Myocyte (in vitro differentiated cells): ENCODE results near the gene BCL7A. TPM values are rescaled to one million over a fixed set of nuclear protein-coding genes. Genes with fewer than 3 reads are reported as not detected.
"Not testable (repeated sequence)": the region's sequence is repeated elsewhere in the genome, so short reads cannot be mapped to it uniquely, and the experiment has no call there.

ENCODE experiments used
- DNase-seq: peaks from one replicate; pipeline ENCODE4 v3.0.0-alpha.2; 2012; ENCODE audit warnings: low read depth
- total RNA-seq: library from RNA; depleted of rRNA; stranded (reverse); fragments of >200 nt; gene quantifications from 2 replicates; pipeline ENCODE4 v1.2.3, GENCODE V29; 2014

Gene BCL7A
- total RNA-seq, 1 donor from 2014 or later = 14.0 TPM

DNA sequence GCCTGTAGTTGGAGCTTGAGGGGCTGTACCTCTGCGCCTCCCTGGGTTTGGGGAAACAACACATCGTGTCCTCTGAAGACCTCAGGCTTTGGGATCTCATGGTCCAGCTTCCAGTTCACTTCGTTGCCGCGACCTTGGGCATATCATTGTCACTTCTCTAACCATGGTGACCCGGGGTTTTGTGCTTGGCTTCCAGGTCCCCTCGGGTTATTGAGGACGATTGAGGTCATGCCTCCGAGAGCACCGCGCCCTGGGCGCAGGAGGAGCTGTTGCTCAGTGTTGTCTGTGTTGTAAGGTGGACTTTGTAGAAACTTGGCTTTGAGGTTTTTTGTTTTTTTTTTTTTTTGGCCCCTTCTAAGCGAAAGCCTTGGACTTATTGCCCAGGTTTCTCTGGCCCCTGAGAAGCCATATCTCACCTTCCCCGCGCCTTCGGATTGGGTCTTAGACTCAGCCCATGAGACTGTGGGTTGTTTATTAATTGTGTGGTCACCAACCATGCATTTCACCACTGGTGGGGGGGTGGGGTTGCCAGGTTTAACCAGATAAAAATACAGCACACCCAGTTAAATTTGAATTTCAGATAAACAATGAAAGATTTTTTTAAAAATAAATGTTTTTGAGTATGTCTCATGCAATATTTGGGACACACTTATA, 2.6 kb downstream of the BCL7A start:
- DNase-seq = peak; percentile 65

DNA sequence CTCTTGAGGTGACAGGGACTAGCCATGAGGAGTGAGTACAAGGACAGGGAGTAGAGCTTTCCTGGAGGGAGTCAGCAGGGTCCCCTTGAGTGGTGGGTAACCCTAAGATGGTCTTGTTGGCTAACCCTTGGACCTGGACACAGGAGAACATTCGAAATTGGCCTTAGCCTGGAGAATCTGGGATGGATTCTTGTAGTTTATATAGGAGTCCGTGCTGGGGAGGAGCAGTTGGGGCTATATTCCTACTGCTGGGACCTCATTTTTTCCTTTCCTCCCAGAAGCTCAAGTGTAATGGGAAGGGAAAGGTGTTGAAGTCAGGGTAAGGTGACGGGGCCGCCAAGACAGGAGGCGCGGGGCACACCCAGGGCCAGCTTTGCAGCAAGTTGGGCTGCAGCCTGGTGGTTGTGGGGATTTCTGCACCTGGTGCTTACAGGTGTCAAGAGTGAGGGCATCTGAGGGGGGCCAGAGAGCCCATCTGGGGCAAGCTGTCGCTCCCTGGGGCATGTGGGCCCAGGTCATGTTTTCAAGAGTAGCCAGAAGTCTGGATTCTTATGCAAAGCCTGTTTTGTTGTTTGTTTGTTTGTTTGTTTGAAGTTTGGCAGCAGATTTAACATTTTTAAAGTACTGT, 5.1 kb downstream of the BCL7A start:
- no peak for DNase-seq

DNA sequence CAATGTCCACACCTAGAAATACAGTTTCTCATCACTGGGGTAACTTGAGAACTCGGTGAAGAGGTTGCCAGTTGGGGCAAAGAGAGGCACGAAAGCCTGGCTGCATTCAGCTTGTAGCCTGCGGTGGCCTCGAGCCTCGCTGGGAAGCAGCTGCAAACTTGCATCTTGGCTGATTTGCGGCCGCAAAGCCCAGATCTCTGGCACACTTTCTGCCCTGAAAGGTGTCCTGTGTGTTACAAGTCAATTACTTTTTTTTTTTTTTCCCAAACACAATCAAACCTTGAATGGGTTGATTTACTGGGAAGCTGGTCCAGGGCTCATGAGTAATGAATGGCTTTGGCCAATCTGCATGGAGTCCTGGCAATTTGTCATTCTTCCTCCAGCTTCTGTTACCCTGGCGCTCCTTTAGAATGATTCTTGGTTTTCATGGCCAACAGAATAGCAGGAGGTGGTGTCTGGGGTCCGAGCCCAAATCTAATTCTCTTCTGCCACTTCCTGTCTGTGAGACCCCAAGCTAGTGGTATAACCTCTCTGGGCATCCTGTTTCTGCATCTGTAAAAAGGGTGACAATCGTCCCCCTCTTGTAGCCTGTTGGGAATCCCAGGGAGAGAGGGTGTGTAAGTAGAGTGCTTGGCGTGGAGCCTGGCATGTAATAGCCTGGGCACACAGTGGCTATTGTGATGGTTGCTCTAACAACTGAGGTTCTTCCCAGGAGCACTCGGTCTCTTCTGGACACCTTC, 6.7 kb downstream of the BCL7A start:
- DNase-seq = peak; percentile 79

DNA sequence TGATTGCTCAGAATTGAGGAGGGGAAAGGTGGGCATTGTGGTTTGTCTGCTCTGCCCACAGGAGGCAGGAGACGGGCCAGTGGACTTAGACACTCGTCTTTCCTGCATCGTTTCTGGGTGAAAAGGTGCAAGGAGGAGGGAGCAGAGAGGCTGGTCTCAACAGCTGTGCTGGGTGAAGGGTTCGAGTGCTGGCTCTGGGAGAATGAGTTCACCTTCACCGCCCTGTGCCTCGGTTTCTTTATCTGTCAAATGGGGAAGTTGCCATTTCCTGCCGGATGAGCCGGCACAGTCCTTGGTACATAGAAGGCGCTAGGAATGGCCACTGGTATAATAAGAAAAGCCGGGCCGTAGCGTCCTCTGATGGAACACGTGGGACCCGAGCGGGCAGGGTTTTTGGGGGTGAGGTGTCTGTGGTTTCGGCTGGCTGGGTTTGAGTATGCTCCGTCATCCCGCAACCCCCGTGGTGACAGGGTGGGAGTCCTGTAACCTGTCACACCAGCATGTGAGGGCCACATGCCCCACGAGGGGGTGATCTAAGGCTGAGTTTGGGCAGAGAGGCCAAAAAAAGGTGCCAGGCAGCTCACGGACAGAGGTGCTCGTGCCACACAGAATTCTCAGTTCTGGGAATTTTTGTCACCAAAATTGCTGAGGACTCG, 7.3 kb downstream of the BCL7A start:
- no peak for DNase-seq

DNA sequence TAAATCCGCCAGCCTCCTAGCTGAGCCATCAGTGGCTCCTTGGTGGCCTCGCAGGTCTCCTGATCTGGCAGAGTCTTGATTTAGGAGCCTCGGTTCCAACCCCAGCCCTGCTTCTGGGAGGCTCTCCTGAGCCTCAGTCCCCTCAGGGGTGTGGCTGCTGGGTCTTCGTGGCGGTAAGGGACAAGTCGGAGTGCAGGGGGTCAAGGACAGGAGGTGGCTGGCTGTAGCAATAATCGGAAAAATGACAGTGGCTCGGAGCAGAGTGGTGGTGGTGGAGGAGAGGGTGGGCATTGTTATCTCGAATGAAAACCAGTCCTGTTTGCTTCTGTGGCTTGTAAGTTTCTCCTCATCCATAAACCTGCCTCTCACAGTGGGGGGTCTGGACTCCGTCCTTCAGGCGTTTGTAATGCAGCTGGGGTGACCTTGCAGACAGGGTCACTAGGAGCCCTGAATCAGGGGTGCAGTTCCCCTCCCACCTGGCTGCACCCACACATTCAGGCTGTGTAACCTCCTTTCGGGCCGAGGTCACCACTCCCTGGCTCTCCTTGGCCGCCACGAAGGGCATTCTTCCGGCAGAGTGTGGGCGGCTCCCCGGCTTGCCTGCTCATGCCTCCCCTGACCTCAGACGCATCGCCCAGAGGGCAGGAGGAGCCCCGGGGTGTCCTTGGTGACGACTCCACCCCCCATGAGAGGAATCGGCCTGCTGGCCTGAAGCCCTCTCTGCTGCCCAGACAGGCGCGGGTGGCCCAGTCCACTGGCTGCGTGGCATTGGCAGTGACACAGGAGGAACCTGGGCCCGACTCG, 8.1 kb downstream of the BCL7A start:
- DNase-seq = peak; percentile 34

DNA sequence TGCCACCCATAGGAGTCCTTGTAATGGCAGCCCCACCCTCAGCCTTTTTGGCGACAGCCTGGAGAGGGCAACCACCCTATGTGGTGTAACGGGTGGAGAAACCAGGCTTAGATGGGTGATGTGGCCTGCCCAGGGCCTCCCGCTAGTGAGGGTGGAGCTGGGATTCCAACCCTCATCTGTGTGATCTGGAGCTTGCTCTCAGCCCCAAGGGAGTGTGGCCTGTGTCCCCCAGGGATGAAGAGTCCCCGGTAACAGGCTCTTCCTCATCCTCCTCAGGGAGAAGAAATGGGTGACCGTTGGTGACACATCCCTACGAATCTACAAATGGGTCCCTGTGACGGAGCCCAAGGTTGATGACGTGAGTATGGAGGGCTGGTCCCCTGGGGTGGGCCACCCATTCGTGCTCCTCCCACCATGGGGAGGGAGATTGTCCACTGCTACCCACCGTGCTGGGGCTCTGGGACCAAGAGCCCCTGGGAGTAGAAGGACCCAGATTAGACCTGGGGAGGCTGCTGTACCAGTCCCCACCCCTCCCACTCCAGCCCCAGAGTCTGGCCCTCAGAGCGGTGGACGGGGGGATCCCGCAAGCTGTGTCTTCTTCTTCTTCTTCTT, 8.8 kb downstream of the BCL7A start:
- no peak for DNase-seq

DNA sequence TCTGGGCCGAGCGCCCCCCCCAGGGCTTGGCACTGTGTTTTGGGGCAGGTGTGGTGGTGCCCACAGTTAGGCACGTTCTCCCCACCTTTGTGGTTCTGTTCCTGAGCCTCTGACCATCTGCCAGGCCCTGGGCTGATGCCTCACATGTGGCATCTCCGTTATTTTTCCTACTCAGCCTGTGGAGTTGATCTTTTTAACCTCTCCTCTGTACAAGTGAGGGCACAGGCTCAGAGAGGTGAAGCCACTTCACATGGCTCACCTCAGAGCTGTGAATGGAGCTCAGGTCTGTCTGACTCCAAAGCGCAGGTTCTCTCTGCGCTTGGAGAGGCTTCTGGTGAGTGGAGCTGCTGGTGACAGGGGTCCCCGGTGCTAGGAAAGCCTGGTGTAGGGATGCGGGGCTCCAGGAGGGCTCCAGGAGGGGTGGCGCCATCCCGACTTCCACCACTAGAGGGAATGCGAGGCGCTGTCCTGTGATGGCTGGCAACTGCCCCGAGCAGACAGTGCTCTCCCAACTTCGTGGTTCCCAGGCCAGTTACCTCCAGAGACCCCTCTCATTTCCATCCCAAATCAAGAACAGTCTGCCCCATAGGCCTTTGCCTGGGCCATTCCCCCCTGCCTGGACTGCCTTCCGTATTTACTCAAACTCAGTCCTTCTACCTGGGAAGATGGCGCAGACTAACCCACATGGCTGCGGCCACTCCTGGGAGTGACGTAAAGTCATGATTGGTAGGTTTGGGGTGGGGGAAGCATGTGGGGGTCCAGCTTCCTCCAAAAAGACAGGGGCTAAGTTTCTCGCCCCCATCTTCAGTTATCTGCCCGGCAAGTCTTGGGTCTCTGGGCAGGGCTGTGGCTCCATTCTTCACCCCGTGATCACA, 9.9 kb downstream of the BCL7A start:
- DNase-seq = peak; percentile 20

DNA sequence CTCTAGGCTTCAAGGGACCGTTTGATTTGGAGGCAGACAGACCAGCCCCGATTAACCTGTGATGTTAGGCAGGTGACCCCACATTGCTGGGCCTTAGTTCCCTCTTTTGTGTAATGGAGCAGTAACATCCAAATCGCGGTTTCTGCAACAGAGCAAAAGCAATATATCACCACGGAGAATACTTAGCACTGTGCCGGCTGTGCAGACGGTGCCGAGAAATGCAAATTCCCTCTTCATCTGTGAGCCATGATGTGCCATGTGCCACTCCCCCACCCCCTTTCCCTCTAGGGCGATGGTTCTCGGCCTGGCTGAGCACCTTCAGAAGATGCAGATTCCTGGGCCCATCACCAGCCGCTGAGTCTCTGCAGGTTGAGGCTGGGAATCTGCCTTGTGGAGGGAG, 10.9 kb downstream of the BCL7A start:
- no peak for DNase-seq

DNA sequence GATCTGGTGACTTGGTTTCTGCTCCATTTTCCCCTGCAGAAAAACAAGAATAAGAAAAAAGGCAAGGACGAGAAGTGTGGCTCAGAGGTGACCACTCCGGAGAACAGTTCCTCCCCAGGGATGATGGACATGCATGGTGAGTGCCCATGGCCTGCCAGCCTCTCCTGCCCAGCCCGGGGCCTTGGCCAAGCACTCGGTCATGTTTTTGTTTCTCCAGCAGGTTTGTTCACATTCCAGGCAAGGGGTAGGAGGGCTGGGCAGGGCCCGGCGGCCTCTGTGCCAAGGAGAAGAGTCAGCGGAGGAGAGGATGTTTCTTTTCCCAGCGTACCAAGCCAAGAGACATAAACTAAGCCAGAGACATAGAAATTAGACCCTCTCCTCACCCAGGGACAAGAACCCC, 13.6 kb downstream of the BCL7A start:
- no peak for DNase-seq

DNA sequence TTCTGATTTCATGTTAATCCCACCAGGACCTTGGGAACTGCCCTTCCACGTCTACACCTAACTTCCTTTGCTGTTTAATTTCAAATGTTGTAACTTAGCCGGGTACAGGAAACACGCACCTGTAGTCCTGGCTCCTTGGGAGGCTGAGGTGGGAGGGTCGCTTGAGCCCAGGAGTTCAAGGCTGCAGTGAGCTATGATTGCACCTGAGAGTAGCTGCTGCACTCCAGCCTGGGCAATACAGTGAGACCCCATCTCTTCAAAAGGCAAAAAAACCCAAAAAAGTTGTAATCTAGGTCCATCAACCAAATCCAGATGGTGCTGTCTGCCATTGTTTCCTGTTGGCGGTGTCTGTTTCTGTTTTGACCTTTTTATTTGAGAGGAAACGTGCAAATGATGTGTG, 14.5 kb downstream of the BCL7A start:
- no peak for DNase-seq

DNA sequence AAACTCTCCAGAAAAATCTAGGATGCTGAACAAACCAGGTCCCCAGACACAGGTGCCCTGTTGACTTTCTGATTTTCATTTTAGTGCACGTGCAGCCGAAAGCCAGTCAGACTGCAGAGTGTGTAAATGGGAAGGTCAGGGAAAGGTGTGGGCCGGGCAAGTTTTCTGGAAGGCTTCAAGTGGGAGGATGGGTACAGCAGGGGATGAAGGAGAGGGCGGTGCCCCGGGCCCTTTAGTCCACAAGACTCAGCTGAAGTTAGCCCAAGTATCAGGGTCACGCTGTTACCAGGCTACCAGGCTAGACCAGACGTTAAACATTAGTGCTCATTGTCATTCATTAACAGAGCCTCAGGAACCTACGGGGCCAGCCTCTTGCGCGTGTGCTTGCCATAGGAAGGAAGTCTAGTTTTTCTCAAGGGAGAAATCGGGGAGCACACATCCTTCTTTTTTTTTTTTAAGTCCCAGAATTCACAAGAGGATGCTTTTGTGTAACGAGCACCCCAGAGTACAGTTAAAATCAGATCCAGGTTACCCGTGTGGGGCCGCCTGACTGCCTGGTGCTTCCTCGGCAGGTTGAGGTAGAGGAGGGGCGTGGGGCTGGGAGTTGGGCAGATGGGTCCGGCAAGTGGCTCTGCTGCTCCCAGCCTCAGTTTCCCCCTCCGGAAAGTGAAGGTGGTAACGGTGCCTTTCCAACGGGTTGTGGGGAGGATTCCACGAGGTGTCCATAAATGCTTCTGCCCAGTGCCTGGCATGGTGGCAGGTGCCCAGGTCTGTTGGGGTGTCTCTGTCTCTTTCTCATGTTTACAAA, 19.1 kb downstream of the BCL7A start:
- no peak for DNase-seq

DNA sequence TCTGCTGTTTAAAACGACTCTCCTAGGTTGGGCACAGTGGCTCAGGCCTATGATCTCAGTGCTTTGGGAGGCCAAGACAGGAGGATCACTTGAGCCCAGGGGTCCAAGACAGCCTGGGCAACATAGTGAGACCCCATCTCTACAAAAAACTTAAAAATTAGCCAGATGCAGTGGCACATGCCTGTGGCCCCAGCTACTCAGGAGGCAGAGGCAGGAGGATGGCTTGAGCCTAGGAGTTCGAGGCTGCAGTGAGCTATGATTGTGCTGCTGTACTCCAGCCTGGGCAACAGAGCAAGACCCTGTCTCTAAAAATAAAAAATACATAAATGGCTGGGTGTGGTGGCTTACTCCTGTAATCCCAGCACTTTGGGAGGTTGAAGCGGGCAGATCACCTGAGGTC, 19.8 kb downstream of the BCL7A start:
- DNase-seq = not testable (repeated sequence)

DNA sequence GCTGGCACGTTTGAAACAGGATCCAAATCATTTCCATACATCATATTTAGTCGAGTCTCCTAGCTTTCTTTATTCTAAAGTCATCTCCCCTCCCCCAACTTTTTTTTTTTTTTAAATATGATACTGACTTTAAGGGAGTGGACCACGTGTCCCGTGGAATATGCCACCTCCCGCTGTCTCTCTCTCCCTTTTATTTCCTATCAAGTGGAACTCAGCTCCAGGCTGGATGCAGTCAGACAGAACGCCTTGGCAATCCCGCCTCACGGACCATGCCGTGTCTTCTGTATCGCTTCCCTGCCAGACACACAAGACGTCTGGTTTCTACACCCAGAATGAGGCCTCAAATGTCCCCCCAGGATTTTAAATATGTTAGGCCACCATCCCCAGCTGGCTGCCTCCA, 21.2 kb downstream of the BCL7A start:
- DNase-seq = no peak

DNA sequence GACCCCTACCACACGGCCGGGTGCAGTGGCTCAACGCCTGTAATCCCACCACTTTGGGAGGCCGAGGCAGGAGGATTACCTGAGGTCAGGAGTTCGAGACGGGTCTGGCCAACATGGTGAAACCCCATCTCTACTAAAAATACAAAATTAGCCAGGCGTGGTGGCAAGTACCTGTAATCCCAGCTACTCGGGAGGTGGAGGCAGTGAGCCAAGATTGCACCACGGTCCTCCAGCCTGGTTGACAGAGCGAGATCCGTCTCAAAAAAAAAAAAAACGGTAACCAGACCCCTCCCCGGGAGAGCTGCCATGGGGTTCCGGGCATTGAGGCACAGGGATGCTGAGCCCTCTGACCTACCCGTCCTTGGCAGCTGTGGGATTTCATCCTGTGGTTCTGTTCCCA, 21.8 kb downstream of the BCL7A start:
- DNase-seq = no peak

DNA sequence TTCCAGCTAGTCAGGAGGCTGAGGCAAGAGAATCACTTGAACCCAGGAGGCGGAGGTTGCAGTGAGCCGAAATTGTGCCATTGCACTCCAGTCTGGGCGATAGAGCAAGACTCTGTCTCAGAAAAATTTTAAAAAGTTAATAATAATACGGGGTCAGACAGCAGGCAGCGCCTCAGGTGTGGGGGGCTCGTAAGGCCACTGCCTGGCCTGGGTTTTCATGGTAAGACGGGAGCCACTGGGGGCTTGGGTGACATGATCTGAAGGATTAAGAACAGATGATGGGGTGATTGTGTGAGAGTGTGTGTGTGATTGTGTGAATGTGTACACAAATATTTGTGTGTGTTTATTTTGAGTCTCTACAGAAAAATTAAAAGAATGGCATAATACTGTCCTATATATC, 23.6 kb downstream of the BCL7A start:
- DNase-seq = no peak

DNA sequence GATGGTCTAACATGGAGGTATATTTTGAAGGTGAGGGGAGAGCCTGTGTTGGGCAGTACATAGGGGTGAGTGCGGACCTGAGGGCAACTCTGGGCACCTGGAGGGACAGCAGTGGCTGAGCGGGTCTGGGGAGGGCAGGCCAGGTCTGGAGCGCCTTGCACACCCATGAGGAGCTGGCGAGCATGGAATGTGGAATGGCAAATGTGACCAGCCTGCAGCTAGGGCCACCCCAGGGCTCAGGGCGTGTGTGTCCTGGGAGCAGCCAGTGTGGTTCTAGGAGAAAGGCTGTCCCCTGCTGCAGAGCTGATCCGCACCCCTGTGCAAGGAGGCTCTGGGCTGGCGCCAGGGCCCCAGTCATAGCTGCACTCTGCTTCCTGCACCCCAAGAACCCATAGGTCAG, 24.5 kb downstream of the BCL7A start:
- no peak for DNase-seq

DNA sequence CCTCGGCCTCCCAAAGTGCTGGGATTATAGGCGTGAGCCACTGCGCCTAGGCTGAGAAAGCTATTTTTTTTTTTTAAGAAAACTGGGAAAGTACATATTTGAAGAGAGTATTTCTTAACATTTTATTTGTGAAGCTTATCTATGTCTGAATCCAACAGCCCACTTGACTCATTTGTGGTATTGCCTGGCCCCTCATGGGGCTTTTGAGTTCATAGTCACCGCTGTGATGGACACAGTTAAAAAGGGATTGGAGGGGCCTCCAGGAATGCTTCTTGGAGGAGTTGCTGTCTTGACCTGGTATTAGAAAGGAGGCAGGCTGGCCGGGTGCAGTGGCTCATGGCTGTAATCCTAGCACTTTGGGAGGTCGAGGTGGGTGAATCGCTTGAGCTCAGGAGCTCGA, 26.5 kb downstream of the BCL7A start:
- DNase-seq = no peak

DNA sequence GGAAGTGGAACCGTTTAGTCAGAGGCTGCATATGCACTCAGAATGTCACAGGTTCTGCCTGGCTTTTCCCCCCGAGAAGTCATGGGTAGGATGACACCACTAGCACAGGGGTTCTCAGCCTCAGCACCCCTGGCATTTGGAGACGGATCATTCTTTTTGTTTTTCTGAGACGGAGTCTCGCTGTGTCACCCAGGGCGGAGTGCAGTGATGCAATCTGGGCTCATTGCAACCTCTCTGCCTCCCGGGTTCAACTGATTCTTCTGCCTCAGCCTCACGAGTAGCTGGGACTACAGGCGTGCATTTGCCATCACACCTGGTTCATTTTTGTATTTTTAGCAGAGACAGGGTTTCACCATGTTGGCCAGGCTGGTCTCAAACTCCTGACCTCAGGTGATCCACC, 28.1 kb downstream of the BCL7A start:
- no peak for DNase-seq

DNA sequence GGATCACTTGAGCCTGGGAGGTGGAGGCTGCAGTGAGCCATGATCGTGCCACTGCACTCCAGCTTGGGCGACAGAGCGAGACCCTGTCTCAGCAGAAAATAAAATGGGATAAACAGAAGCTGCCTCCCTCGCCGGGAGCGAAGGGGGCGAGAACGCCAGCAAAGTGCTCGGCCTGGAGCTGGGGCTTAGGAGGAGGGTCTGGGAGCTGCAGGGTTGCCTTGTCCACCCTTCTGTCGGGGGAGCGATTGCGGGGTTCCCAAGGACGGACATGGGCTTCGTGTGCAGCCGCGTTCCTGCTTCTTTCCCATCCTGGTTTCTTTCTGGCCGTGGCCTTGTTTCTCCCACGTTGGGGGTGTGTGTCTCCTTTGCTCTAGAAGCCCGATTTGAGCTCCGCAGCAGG, 29.0 kb downstream of the BCL7A start:
- DNase-seq = no peak
